Epidermal melanocyte (primary cell): ENCODE data around the gene TMEM205.
A peak's percentile ranks its signal among the peaks of the same experiment; 100 is the strongest.
"Not testable (repeated sequence)": the region's sequence is repeated elsewhere in the genome, so short reads cannot be mapped to it uniquely, and the experiment has no call there.

Source experiments
- DNase-seq: peaks from one replicate; pipeline ENCODE4 v3.0.0; 2011; ENCODE audit warnings: low spot score; ENCODE audit not compliant: insufficient read length

The TMEM205 gene

GRCh38 chr19:11346104-11346940 is at the start of gene TMEM205, which contains the start of gene CCDC159:
TSS of gene TMEM205 (minus strand) at chr19:11346268. CDS start at chr19:11345619, 649 bp downstream.
TSS of gene CCDC159 (plus strand) at chr19:11346519. CDS start at chr19:11346607, 88 bp downstream.
- peak; percentile 98 for DNase-seq

GRCh38 chr19:11390933-11391680 is 45.0 kb upstream of the TMEM205 start:
- DNase-seq, result no peak

- no peak for DNase-seq
Observed at GRCh38 chr19:11390359-11390758, 44.3 kb upstream of the TMEM205 start.

GRCh38 chr19:11387162-11388034 is 41.3 kb upstream of the TMEM205 start:
- DNase-seq, result no peak

- DNase-seq, result no peak
Observed at GRCh38 chr19:11384778-11385129, 38.7 kb upstream of the TMEM205 start.

- DNase-seq, result no peak
Observed at GRCh38 chr19:11383706-11384048, 37.6 kb upstream of the TMEM205 start.

GRCh38 chr19:11382898-11383705 is 37.0 kb upstream of the TMEM205 start:
- DNase-seq, result no peak

GRCh38 chr19:11380653-11381537 is 34.8 kb upstream of the TMEM205 start:
- DNase-seq, result peak; percentile 99

- no peak for DNase-seq
Observed at GRCh38 chr19:11379857-11380350, 33.8 kb upstream of the TMEM205 start.

- DNase-seq, result not testable (repeated sequence)
Observed at GRCh38 chr19:11379269-11379845, 33.3 kb upstream of the TMEM205 start.

GRCh38 chr19:11378319-11379189 is 32.5 kb upstream of the TMEM205 start:
- DNase-seq, result no peak

GRCh38 chr19:11377756-11378155 is 31.7 kb upstream of the TMEM205 start:
- DNase-seq, result no peak

GRCh38 chr19:11377237-11377636 is 31.2 kb upstream of the TMEM205 start:
- DNase-seq, result no peak

GRCh38 chr19:11375143-11375948 is 29.3 kb upstream of the TMEM205 start:
- DNase-seq, result no peak

GRCh38 chr19:11374433-11375142 is 28.5 kb upstream of the TMEM205 start, which contains the start of gene SWSAP1:
TSS of gene SWSAP1 (plus strand) at chr19:11374666. CDS start at chr19:11374681, 15 bp downstream.
- peak; percentile 99 for DNase-seq

GRCh38 chr19:11373885-11374432 is 27.9 kb upstream of the TMEM205 start:
- DNase-seq, result no peak
